Activated CD4-positive, alpha-beta T cell treated with anti-CD3 and anti-CD28 coated beads, Interleukin-2, amount 50 U/mL, for 48 hours (primary cell): ENCODE measurements around the gene B3GNT5.

Source experiments
- DNase-seq, 2 experiments: peaks; one replicate each; pipeline ENCODE4 v3.0.0-alpha.2; 2020

Gene B3GNT5

GRCh38 chr3:183296944-183297343 is 43.9 kb downstream of the B3GNT5 start:
- no peak for DNase-seq

GRCh38 chr3:183298701-183299153 is 45.7 kb downstream of the B3GNT5 start:
- no peak for DNase-seq

- DNase-seq = no peak
Observed at GRCh38 chr3:183299976-183300375, 46.9 kb downstream of the B3GNT5 start.

GRCh38 chr3:183300996-183301562 is 48.0 kb downstream of the B3GNT5 start:
- no peak for DNase-seq

GRCh38 chr3:183301937-183302580 is 49.0 kb downstream of the B3GNT5 start:
- no peak for DNase-seq

GRCh38 chr3:183303690-183304089 is 50.6 kb downstream of the B3GNT5 start:
- DNase-seq = no peak

GRCh38 chr3:183306798-183307671 is 54.0 kb downstream of the B3GNT5 start:
- peak; percentile 42 to 61 for DNase-seq

GRCh38 chr3:183307749-183308148 is 54.7 kb downstream of the B3GNT5 start:
- no peak for DNase-seq

- no peak for DNase-seq
Observed at GRCh38 chr3:183308751-183309150, 55.7 kb downstream of the B3GNT5 start.

- DNase-seq = no peak
Observed at GRCh38 chr3:183309276-183309675, 56.2 kb downstream of the B3GNT5 start.

- no peak for DNase-seq
Observed at GRCh38 chr3:183310936-183311335, 57.9 kb downstream of the B3GNT5 start.

GRCh38 chr3:183312433-183312832 is 59.4 kb downstream of the B3GNT5 start:
- DNase-seq = no peak

GRCh38 chr3:183313351-183313750 is 60.3 kb downstream of the B3GNT5 start:
- no peak for DNase-seq

- DNase-seq = no peak
Observed at GRCh38 chr3:183313764-183314163, 60.7 kb downstream of the B3GNT5 start.

- DNase-seq = no peak
Observed at GRCh38 chr3:183315739-183316138, 62.7 kb downstream of the B3GNT5 start.

GRCh38 chr3:183317271-183317670 is 64.2 kb downstream of the B3GNT5 start:
- no peak for DNase-seq

- no peak for DNase-seq
Observed at GRCh38 chr3:183317886-183318865, 65.1 kb downstream of the B3GNT5 start.

GRCh38 chr3:183318877-183319276 is 65.8 kb downstream of the B3GNT5 start:
- no peak for DNase-seq

- no peak for DNase-seq
Observed at GRCh38 chr3:183319371-183319770, 66.3 kb downstream of the B3GNT5 start.
